Endothelial cell of umbilical vein (primary cell): ENCODE results near the gene TTC31. TPM values are rescaled to one million over a fixed set of nuclear protein-coding genes. Genes with fewer than 3 reads are reported as not detected.

Experiments
- BruUV-seq: library from RNA; stranded (reverse); fragments of 400-500 nt; replicated peaks from 2 replicates; lab custom pipeline; 2021; lab: Mats Ljungman, UMichigan
- CTCF ChIA-PET: fragments of 300-600, 350-600 bp; sonication (Branson Sonifier 250); formaldehyde crosslinking; loops from one replicate; lab custom pipeline; 2021; ENCODE audit warnings: antibody characterized with exemption, inconsistent platforms; lab: Charles Lee
- POLR2A ChIA-PET: fragments of 300-600, 350-600 bp; sonication (Branson Sonifier 250); formaldehyde crosslinking; loops from one replicate; lab custom pipeline; 2021; ENCODE audit warnings: antibody characterized with exemption, inconsistent platforms; lab: Charles Lee
- DNase-seq: peaks from one replicate; pipeline ENCODE4 v3.0.0-alpha.2; 2011; ENCODE audit warnings: low read depth, low spot score
- FAIRE-seq: peaks from 2 replicates; lab custom pipeline; 2011; peaks lifted over from hg19 to GRCh38; lab: Jason Lieb, UNC
- H2AFZ ChIP-seq: 2 replicates; pipeline ENCODE4 v1.6.0; 2012; ENCODE audit warnings: low read depth, low read length, control low read depth, inconsistent platforms
- H3K27ac ChIP-seq: 2 replicates; pipeline ENCODE4 v1.5.1; 2011; ENCODE audit warnings: low read depth, mild to moderate bottlenecking, control low read depth, low read length, moderate library complexity; ENCODE audit not compliant: insufficient read depth
- H3K27me3 ChIP-seq, 2 experiments: 2 replicates each; pipeline versions ENCODE4 v1.6.0 to v1.6.1; 2011; ENCODE audit warnings: low read length in 2 of 2, mixed read lengths in 1 of 2; ENCODE audit not compliant: control insufficient read depth in 2 of 2, insufficient read depth in 2 of 2
- H3K36me3 ChIP-seq, 2 experiments: 2 replicates in 1 of 2; 3 replicates in 1 of 2; pipeline ENCODE4 v1.5.1; 2011; ENCODE audit warnings: low read length in 2 of 2, mild to moderate bottlenecking in 1 of 2, moderate library complexity in 1 of 2; ENCODE audit not compliant: control insufficient read depth in 2 of 2, insufficient read depth in 2 of 2; ENCODE audit errors: extremely low read depth in 1 of 2
- H3K4me1 ChIP-seq: 3 replicates; pipeline ENCODE4 v1.5.1; 2011; ENCODE audit warnings: mild to moderate bottlenecking, low read length; ENCODE audit not compliant: control insufficient read depth, insufficient read depth; ENCODE audit errors: extremely low read depth
- H3K4me2 ChIP-seq: 2 replicates; pipeline ENCODE4 v1.6.1; 2011; ENCODE audit warnings: low read length, control low read depth, mixed read lengths; ENCODE audit not compliant: insufficient read depth
- H3K4me3 ChIP-seq, 3 experiments: fragments of 200-600 bp in 1 of 3; sonication (generic), shearing (Covaris generic) in 1 of 3; replicated peaks in 1 of 3; 2 replicates each; pipeline ENCODE4 v1.5.1; 2011 to 2016; ENCODE audit warnings: control low read depth in 3 of 3, low read length in 3 of 3, mild to moderate bottlenecking in 2 of 3, inconsistent platforms in 1 of 3, low read depth in 1 of 3, moderate library complexity in 1 of 3; ENCODE audit not compliant: insufficient read depth in 1 of 3
- H3K79me2 ChIP-seq: 2 replicates; pipeline ENCODE4 v1.6.0; 2012; ENCODE audit warnings: low read length, inconsistent platforms; ENCODE audit not compliant: control insufficient read depth, insufficient read depth
- H3K9ac ChIP-seq: replicated peaks from 2 replicates; pipeline ENCODE3; 2011; ENCODE audit warnings: low read length, control low read depth; ENCODE audit not compliant: insufficient read depth; ENCODE audit errors: extremely low read depth
- H3K9me1 ChIP-seq: replicated peaks from 3 replicates; pipeline ENCODE4 v1.6.0; 2011; ENCODE audit warnings: mild to moderate bottlenecking, low read length; ENCODE audit not compliant: control insufficient read depth, insufficient read depth; ENCODE audit errors: extremely low read depth
- H3K9me3 ChIP-seq: replicated peaks from 2 replicates; pipeline ENCODE4 v1.5.1; 2012; ENCODE audit warnings: low read length, inconsistent platforms; ENCODE audit not compliant: control insufficient read depth, insufficient read depth
- H4K20me1 ChIP-seq: replicated peaks from 2 replicates; pipeline ENCODE3; 2011; ENCODE audit warnings: mild to moderate bottlenecking, low read length; ENCODE audit not compliant: control insufficient read depth, insufficient read depth; ENCODE audit errors: extremely low read depth
- CTCF ChIP-seq, 2 donors: IDR thresholded peaks; 1 replicate in 1 of 2; 2 replicates in 1 of 2; pipeline ENCODE4 v1.5.1; 2011; ENCODE audit warnings: low read length in 2 of 2, mild to moderate bottlenecking in 2 of 2, moderate library complexity in 2 of 2, control low read depth in 1 of 2, inconsistent platforms in 1 of 2, low read depth in 1 of 2; ENCODE audit not compliant: insufficient read depth in 1 of 2; ENCODE audit errors: extremely low read depth in 1 of 2
- EZH2 ChIP-seq: IDR thresholded peaks from 2 replicates; pipeline ENCODE4 v1.6.1; 2012; ENCODE audit warnings: borderline replicate concordance, low read depth, mild to moderate bottlenecking, moderate library complexity, low read length, inconsistent platforms; ENCODE audit not compliant: severe bottlenecking
- FOS ChIP-seq: IDR thresholded peaks from 2 replicates; pipeline ENCODE4 v1.6.1; 2011; ENCODE audit warnings: mild to moderate bottlenecking, low read length, moderate library complexity, borderline replicate concordance; ENCODE audit not compliant: insufficient read depth
- GATA2 ChIP-seq: IDR thresholded peaks from 2 replicates; pipeline ENCODE4 v1.7.0; 2011; ENCODE audit warnings: low read depth, mild to moderate bottlenecking, moderate library complexity, mixed read lengths, low read length; ENCODE audit not compliant: insufficient read length, insufficient read depth
- JUN ChIP-seq: IDR thresholded peaks from 2 replicates; pipeline ENCODE4 v1.6.1; 2011; ENCODE audit warnings: borderline replicate concordance, low read depth; ENCODE audit not compliant: insufficient read length, insufficient read depth
- MAX ChIP-seq: IDR thresholded peaks from 2 replicates; pipeline ENCODE4 v1.6.1; 2011; ENCODE audit not compliant: insufficient read depth, insufficient read length
- MYC ChIP-seq: IDR thresholded peaks from one replicate; pipeline ENCODE4 v1.6.1; 2011; ENCODE audit warnings: mild to moderate bottlenecking, low read depth, low read length
- POLR2A ChIP-seq: IDR thresholded peaks from 2 replicates; pipeline ENCODE4 v1.6.1; 2012; ENCODE audit warnings: low read depth, mild to moderate bottlenecking, control low read depth, low read length
- POLR2AphosphoS5 ChIP-seq: IDR thresholded peaks from 2 replicates; pipeline ENCODE4 v1.6.1; 2012; ENCODE audit warnings: low read depth, mild to moderate bottlenecking, control low read depth, low read length, moderate library complexity; ENCODE audit not compliant: insufficient read depth
- dilution Hi-C: fragments of 300-500 bp; cut with MboI; formaldehyde crosslinking; loops from one replicate; pipeline ENCODE4 v1.15.0; 2019; ENCODE audit warnings: low sequenced_read_pairs; ENCODE audit not compliant: extremely low pct_ligation_motif_present
- intact Hi-C: fragments of 100-400 bp; cut with micrococcal nuclease; formaldehyde crosslinking; loops from one replicate; pipeline ENCODE4 v1.10.0; 2022
- polyA plus RNA-seq, 4 experiments: library from polyadenylated mRNA; depleted of rRNA in 3 of 4; stranded (reverse) in 3 of 4; unstranded in 1 of 4; fragments of >200 nt; gene quantifications; 2 replicates each; pipeline versions ENCODE4 v1.2.1 to v1.2.3, GENCODE V29; 2011 to 2012; ENCODE audit warnings: missing spikeins in 1 of 4
- total RNA-seq: library from RNA; stranded (reverse); gene quantifications from 2 replicates; pipeline ENCODE4 v1.2.3, GENCODE V29; 2021

TTC31 gene
- total and polyA plus RNA-seq, 2 donors (not counting 3 experiments of a cell fraction or from before 2014, with no cell fraction given) = 20.1 to 24.1 TPM

GRCh38 chr2:74532222-74532621 is 49.3 kb downstream of the TTC31 start:
- intact Hi-C loops = loop anchor here (2.0 to 5.0 kb wide), 3 partner anchors 35 to 281 kb away; partner anchors contain the start of gene LBX2
- Histone ChIP-seq H3K79me2 (peaks cover 19% of the 10 kb centered on the region), H3K4me3 (no peak overlapping the region), H3K9me3 (no peaks in the 10 kb centered on the region), H3K27me3 (no peaks in the 10 kb centered on the region), H4K20me1 (no peaks in the 10 kb centered on the region), H3K9me1 (no peaks in the 10 kb centered on the region), H2AFZ (no peak overlapping the region), H3K4me2 (no peak overlapping the region), H3K9ac (no peak overlapping the region), H3K4me1 (peaks cover 20% of the 10 kb centered on the region), H3K27ac (no peak overlapping the region), H3K36me3 (peaks cover 4 to 14% of the 10 kb centered on the region in 2 experiments)
- CTCF ChIA-PET = interaction anchor here (0.5 to 5.2 kb wide), 26 partner anchors 13 to 708 kb away, joined by 3 to 82 read pairs (median 5); partner anchors contain the start of genes CCDC142, LBX2, MOGS and PCGF1
- dilution Hi-C loops = no loop called here
- BruUV-seq = no TSS peak
- TF ChIP-seq JUN (no peak), MYC (no peak), POLR2AphosphoS5 (no peak), CTCF (IDR thresholded peaks at IDR 0.05; ENCODE audit: extremely low read depth in 1 of 2, insufficient read depth in 1 of 2, low read depth in 1 of 2, low read length in 2 of 2) (peak; percentile 5 to 11), GATA2 (no peak)
- peak; percentile 75 for FAIRE-seq
- peak; percentile 45 for DNase-seq
- POLR2A ChIA-PET = no interaction called here

DNA sequence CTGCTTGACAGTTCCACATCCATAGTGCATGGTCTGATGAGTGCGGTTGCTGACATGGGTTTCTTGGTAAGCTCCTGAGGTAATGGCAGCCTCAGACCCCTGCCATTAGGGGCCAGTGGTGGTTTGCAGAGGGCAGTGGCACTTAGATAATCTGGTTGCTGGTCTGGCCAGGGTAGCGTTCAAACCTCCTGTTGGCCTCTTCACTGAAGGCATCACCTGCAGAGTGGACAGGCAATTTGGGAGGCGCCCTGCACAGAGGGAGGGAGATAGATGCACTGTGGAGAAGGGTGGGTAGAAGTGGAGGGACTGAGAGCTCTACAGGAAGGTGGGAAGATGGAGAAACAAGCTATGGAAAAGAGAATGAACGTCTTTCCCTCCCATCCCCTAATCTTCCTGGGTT is 50.6 kb downstream of the TTC31 start:
- H2AFZ ChIP-seq = no peak overlapping the region
- FAIRE-seq (no peak), DNase-seq (no peak)
- ChIA-PET POLR2A (no interaction called here), CTCF (interaction anchor here (0.8 to 5.2 kb wide), 5 partner anchors 12 to 284 kb away, joined by 3 to 82 read pairs (median 16); partner anchors contain the start of genes CCDC142 and TTC31)
- peaks cover 9% of the 10 kb centered on the region for H3K79me2 ChIP-seq
- peaks cover 13% of the 10 kb centered on the region for H3K4me1 ChIP-seq
- no peak overlapping the region for H3K4me3 ChIP-seq
- no peaks in the 10 kb centered on the region for H3K9me1 ChIP-seq
- intact Hi-C loops (loop anchor here (2.0 to 5.0 kb wide), 3 partner anchors 36 to 283 kb away; partner anchors contain the start of gene LBX2), dilution Hi-C loops (no loop called here)
- H3K27me3 ChIP-seq = peaks cover 6 to 7% of the 10 kb centered on the region in 2 experiments
- H3K9me3 ChIP-seq = no peaks in the 10 kb centered on the region
- H4K20me1 ChIP-seq = no peaks in the 10 kb centered on the region
- H3K9ac ChIP-seq = no peak overlapping the region
- H3K4me2 ChIP-seq = no peak overlapping the region
- BruUV-seq = no TSS peak
- no peak overlapping the region for H3K27ac ChIP-seq
- H3K36me3 ChIP-seq = peaks cover 0 to 10% of the 10 kb centered on the region in 2 experiments
- TF ChIP-seq POLR2A = no peak
- TF ChIP-seq EZH2 = no peak
- no peak for TF ChIP-seq GATA2
- no peak for TF ChIP-seq MYC
- TF ChIP-seq CTCF (IDR thresholded peaks at IDR 0.05; ENCODE audit: extremely low read depth in 1 of 2, insufficient read depth in 1 of 2, low read depth in 1 of 2, low read length in 2 of 2) = no peak
- TF ChIP-seq FOS = no peak
- TF ChIP-seq POLR2AphosphoS5 = no peak
- TF ChIP-seq MAX = no peak
- no peak for TF ChIP-seq JUN
